ENCODE data around the gene SMG5. TPM values are rescaled to one million over a fixed set of nuclear protein-coding genes. Genes with fewer than 3 reads are reported as not detected.
A peak's percentile ranks its signal among the peaks of the same experiment; 100 is the strongest.

The SMG5 gene
- total RNA-seq, 1 donor from 2014 or later: 78.1 TPM

DNA sequence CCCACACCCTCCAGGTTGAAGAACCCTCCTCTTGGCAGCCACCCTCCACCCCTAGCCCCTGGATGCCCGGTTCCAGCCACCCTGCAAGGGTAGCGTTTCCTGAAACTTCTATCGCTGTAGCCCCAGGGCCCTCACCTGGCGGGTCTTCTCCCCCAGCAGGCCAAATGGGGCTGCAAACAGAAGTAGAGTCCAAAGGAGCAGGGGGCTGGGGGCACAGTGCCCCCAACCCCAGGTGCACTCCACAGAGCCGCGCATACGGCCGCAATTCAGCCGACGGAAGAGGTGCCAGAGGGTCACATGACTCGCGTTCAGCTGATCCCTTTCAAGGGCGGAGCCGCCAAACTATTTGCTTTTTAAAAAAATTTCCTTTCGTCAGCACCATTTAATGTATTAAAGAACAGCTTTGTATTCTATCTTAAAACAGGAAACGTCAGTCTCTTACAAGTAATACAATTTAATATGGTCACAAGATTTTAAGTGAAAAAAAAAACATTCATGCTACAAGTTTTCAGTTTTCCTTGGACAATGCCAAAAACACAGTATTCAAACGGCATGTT, 12.8 kb upstream of the SMG5 start, which contains the start of gene GLMP:
TSS of gene GLMP (minus strand) at position 289 of the 557 bp plus-strand sequence. CDS start at position 255, 34 bp downstream.
- no peaks in the 10 kb centered on the region for H3K27me3 Mint-ChIP-seq (ENCODE audit: unreplicated experiment)
- peaks cover 29% of the 10 kb centered on the region for H3K4me1 Mint-ChIP-seq (ENCODE audit: unreplicated experiment)
- H3K9me3 Mint-ChIP-seq (ENCODE audit: unreplicated experiment): no peaks in the 10 kb centered on the region
- peak within 1 kb of the TSS; percentile 87 for H3K4me3 Mint-ChIP-seq (ENCODE audit: unreplicated experiment)
- TF ChIP-seq, protein P1, sequence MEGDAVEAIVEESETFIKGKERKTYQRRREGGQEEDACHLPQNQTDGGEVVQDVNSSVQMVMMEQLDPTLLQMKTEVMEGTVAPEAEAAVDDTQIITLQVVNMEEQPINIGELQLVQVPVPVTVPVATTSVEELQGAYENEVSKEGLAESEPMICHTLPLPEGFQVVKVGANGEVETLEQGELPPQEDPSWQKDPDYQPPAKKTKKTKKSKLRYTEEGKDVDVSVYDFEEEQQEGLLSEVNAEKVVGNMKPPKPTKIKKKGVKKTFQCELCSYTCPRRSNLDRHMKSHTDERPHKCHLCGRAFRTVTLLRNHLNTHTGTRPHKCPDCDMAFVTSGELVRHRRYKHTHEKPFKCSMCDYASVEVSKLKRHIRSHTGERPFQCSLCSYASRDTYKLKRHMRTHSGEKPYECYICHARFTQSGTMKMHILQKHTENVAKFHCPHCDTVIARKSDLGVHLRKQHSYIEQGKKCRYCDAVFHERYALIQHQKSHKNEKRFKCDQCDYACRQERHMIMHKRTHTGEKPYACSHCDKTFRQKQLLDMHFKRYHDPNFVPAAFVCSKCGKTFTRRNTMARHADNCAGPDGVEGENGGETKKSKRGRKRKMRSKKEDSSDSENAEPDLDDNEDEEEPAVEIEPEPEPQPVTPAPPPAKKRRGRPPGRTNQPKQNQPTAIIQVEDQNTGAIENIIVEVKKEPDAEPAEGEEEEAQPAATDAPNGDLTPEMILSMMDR (IDR thresholded peaks at IDR 0.05): no peak
- peak within 1 kb of the TSS; percentile 78 for H3K27ac Mint-ChIP-seq (ENCODE audit: unreplicated experiment)
- DNase-seq (ENCODE audit: extremely low spot score, unreplicated experiment): no peak
- no peaks in the 10 kb centered on the region for H3K36me3 Mint-ChIP-seq (ENCODE audit: unreplicated experiment)

DNA sequence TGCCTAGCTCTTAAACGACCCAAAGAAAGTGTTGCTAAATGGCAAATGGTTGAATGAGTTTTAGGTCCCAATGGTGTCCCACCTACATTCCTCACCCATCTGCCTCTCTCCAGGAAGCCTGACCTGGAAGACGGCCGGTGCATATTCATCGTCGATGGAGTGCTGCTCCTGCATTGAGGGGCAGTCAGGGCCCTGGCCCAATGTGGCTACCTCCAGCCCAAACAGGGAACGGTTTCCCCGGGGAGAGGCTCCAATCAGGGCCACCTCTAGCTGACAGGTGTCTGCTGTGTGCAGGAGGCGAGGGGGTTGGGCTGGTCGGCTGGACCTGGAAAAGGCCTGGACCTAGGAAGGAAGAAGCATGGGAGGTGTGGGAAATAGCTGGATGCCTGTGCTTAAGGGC, 11.3 kb upstream of the SMG5 start:
- DNase-seq (ENCODE audit: extremely low spot score, unreplicated experiment): no peak
- H3K9me3 Mint-ChIP-seq (ENCODE audit: unreplicated experiment): no peaks in the 10 kb centered on the region
- no peaks in the 10 kb centered on the region for H3K27me3 Mint-ChIP-seq (ENCODE audit: unreplicated experiment)
- TF ChIP-seq, protein P1 (IDR thresholded peaks at IDR 0.05): no peak
- H3K4me1 Mint-ChIP-seq (ENCODE audit: unreplicated experiment): peaks cover 34% of the 10 kb centered on the region
- H3K36me3 Mint-ChIP-seq (ENCODE audit: unreplicated experiment): peaks cover 7% of the 10 kb centered on the region
- H3K4me3 Mint-ChIP-seq (ENCODE audit: unreplicated experiment): no peak overlapping the region
- H3K27ac Mint-ChIP-seq (ENCODE audit: unreplicated experiment): no peak overlapping the region

DNA sequence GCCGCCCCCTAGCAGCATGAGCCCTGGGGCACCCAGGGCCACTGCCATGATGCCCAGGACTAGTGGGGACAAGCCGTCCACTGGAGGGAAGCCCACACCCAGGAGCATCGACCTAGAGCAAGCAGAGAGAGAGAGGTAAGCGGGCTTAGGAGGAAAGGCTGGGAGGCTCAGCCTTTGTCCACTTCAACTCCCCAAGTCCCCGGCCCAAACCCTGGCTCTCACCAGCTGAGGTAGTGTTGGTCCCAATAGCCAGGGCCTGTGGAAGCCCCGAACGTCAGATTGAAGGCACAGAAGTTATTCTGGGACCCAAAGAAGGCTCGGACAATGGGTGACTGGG, 10.4 kb upstream of the SMG5 start:
- TF ChIP-seq, protein P1 (IDR thresholded peaks at IDR 0.05): no peak
- Mint-ChIP-seq H3K27me3 (ENCODE audit: unreplicated experiment) (no peaks in the 10 kb centered on the region), H3K27ac (ENCODE audit: unreplicated experiment) (no peak overlapping the region), H3K36me3 (ENCODE audit: unreplicated experiment) (peaks cover 7% of the 10 kb centered on the region), H3K9me3 (ENCODE audit: unreplicated experiment) (no peaks in the 10 kb centered on the region), H3K4me1 (ENCODE audit: unreplicated experiment) (peaks cover 34% of the 10 kb centered on the region), H3K4me3 (ENCODE audit: unreplicated experiment) (peak overlapping the region; percentile 40)
- DNase-seq (ENCODE audit: extremely low spot score, unreplicated experiment): no peak

DNA sequence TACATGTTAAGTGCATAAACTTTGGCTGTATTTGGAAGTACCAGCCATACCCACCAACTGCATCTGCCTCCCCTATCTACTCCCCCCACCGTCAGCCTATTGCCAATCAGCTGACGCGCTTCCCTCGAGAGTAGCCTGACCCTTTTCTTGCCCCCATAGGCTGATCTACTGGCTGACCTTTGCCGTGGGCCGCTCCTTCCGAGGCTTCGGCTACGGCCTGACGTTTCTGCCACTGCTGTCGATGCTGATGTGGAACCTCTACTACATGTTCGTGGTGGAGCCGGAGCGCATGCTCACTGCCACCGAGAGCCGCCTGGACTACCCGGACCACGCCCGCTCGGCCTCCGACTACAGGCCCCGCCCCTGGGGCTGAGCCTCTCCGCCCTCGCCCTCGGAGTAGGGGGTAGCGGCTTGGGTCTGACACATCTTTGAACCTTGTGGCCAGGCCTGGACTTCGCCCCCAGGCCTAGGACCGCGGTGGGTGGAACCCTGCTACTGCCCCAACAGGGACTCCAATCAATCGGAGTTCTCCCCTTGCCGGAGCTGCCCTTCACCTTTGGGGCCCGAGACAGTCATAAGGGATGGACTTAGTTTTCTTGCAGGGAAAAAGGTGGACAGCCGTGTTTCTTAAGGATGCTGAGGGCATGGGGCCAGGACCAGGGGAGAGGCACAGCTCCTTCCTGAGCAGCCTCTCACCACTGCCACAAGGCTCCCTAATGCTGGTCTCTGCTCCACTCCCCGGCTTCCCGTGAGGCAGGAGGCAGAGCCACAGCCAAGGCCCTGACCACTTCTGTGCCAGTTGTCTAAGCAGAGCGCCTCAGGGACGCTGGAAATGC, 8.8 kb upstream of the SMG5 start:
- H3K27me3 Mint-ChIP-seq (ENCODE audit: unreplicated experiment): no peaks in the 10 kb centered on the region
- H3K36me3 Mint-ChIP-seq (ENCODE audit: unreplicated experiment): peaks cover 7% of the 10 kb centered on the region
- DNase-seq (ENCODE audit: extremely low spot score, unreplicated experiment): peak; percentile 94
- peaks cover 34% of the 10 kb centered on the region for H3K4me1 Mint-ChIP-seq (ENCODE audit: unreplicated experiment)
- H3K4me3 Mint-ChIP-seq (ENCODE audit: unreplicated experiment): peak overlapping the region; percentile 94
- TF ChIP-seq, protein P1 (IDR thresholded peaks at IDR 0.05): no peak
- no peaks in the 10 kb centered on the region for H3K9me3 Mint-ChIP-seq (ENCODE audit: unreplicated experiment)
- peak overlapping the region; percentile 97 for H3K27ac Mint-ChIP-seq (ENCODE audit: unreplicated experiment)

DNA sequence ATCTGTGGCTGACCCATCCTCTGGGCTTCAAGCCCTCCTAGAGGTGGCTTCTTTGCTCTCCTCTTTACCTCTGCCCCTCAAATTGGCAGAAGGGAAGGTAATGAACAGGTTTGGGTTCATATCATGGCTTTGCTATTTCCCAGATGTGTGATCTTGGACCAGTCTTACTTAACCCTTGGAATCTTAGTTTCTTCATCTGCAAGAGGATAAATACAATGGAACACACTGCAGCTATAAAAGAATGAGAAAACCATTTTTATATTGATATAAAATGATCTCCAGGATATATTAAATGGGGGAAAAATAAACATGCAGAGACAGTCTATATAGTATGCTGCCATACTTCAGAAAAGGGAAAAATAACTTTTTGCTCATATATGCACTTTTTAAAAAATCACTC, 7.2 kb upstream of the SMG5 start:
- H3K36me3 Mint-ChIP-seq (ENCODE audit: unreplicated experiment): peaks cover 7% of the 10 kb centered on the region
- H3K4me1 Mint-ChIP-seq (ENCODE audit: unreplicated experiment): peaks cover 23% of the 10 kb centered on the region
- no peak overlapping the region for H3K27ac Mint-ChIP-seq (ENCODE audit: unreplicated experiment)
- TF ChIP-seq, protein P1 (IDR thresholded peaks at IDR 0.05): no peak
- no peaks in the 10 kb centered on the region for H3K27me3 Mint-ChIP-seq (ENCODE audit: unreplicated experiment)
- H3K4me3 Mint-ChIP-seq (ENCODE audit: unreplicated experiment): peak overlapping the region; percentile 14
- no peak for DNase-seq (ENCODE audit: extremely low spot score, unreplicated experiment)
- H3K9me3 Mint-ChIP-seq (ENCODE audit: unreplicated experiment): no peaks in the 10 kb centered on the region
